GM21423 (cell line): ENCODE measurements around the gene GPX6.
"Not testable (repeated sequence)": the region's sequence is repeated elsewhere in the genome, so short reads cannot be mapped to it uniquely, and the experiment has no call there.

ENCODE experiments used
- ATAC-seq: cut with Tn5 transposase; IDR thresholded peaks from one replicate; pipeline ENCODE4 v1.9.1; 2021; ENCODE audit warnings: mild to moderate bottlenecking, moderate library complexity; ENCODE audit not compliant: unreplicated experiment

The GPX6 gene

GRCh38 chr6:28515676-28516075 lies at the start of gene GPX6:
TSS of gene GPX6 (minus strand) at chr6:28515793. CDS start at chr6:28515743, 50 bp downstream.
- ATAC-seq = no peak

GRCh38 chr6:28563430-28564095 lies 48.0 kb upstream of the GPX6 start:
- no peak for ATAC-seq

GRCh38 chr6:28558629-28559028 lies 43.0 kb upstream of the GPX6 start:
- no peak for ATAC-seq

GRCh38 chr6:28555136-28555535 lies 39.5 kb upstream of the GPX6 start:
- no peak for ATAC-seq

GRCh38 chr6:28553986-28554881 lies 38.6 kb upstream of the GPX6 start:
- ATAC-seq = no peak

GRCh38 chr6:28553384-28553985 lies 37.9 kb upstream of the GPX6 start:
- ATAC-seq = no peak

- ATAC-seq = no peak
Measured at GRCh38 chr6:28551891-28552666, 36.5 kb upstream of the GPX6 start.

GRCh38 chr6:28547003-28547402 lies 31.4 kb upstream of the GPX6 start:
- ATAC-seq = not testable (repeated sequence)

- no peak for ATAC-seq
Measured at GRCh38 chr6:28545955-28546354, 30.4 kb upstream of the GPX6 start.

GRCh38 chr6:28543651-28544610 lies 28.3 kb upstream of the GPX6 start:
- ATAC-seq = no peak

GRCh38 chr6:28542440-28543296 lies 27.1 kb upstream of the GPX6 start:
- peak; percentile 45 for ATAC-seq

- ATAC-seq = no peak
Measured at GRCh38 chr6:28541996-28542395, 26.4 kb upstream of the GPX6 start.

GRCh38 chr6:28537509-28538140 lies 22.0 kb upstream of the GPX6 start:
- ATAC-seq = no peak

GRCh38 chr6:28537065-28537464 lies 21.5 kb upstream of the GPX6 start:
- ATAC-seq = no peak

- no peak for ATAC-seq
Measured at GRCh38 chr6:28534875-28535274, 19.3 kb upstream of the GPX6 start.

- ATAC-seq = no peak
Measured at GRCh38 chr6:28534306-28534705, 18.7 kb upstream of the GPX6 start.

GRCh38 chr6:28531479-28532128 lies 16.0 kb upstream of the GPX6 start:
- no peak for ATAC-seq

- no peak for ATAC-seq
Measured at GRCh38 chr6:28530777-28531176, 15.2 kb upstream of the GPX6 start.
